HUES64 (cell line): ENCODE results near the gene OR6P1.

ENCODE experiments used
- H3K27ac ChIP-seq: 2 replicates; pipeline ENCODE4 v1.7.0; 2013; ENCODE audit warnings: low read depth, low read length, inconsistent platforms
- H3K27me3 ChIP-seq: 2 replicates; pipeline ENCODE4 v1.6.1; 2013; ENCODE audit warnings: mild to moderate bottlenecking, low read length; ENCODE audit not compliant: insufficient read depth
- H3K36me3 ChIP-seq: 2 replicates; pipeline ENCODE4 v1.6.1; 2013; ENCODE audit warnings: mild to moderate bottlenecking, low read length; ENCODE audit not compliant: insufficient read depth
- H3K4me1 ChIP-seq: 2 replicates; pipeline ENCODE4 v1.6.1; 2013; ENCODE audit warnings: mild to moderate bottlenecking, low read length, moderate library complexity; ENCODE audit not compliant: insufficient read depth
- H3K4me3 ChIP-seq: 2 replicates; pipeline ENCODE4 v1.5.1; 2013; ENCODE audit warnings: mild to moderate bottlenecking, low read length, moderate library complexity
- H3K9ac ChIP-seq: 2 replicates; pipeline ENCODE4 v1.6.1; 2013; ENCODE audit warnings: mild to moderate bottlenecking, low read depth, low read length
- H3K9me3 ChIP-seq: 2 replicates; pipeline ENCODE4 v1.6.1; 2013; ENCODE audit warnings: low read depth, low read length; ENCODE audit not compliant: insufficient read depth

Gene OR6P1

GRCh38 chr1:158516966-158517365, 53.4 kb downstream of the OR6P1 start:
- Histone ChIP-seq H3K36me3 (no peaks in the 10 kb centered on the region), H3K4me1 (peaks cover 10% of the 10 kb centered on the region; the same call in 1 of the 2 replicates), H3K27ac (no peak overlapping the region), H3K9me3 (no peaks in the 10 kb centered on the region), H3K27me3 (no peaks in the 10 kb centered on the region), H3K4me3 (no peak overlapping the region), H3K9ac (no peak overlapping the region)
